ENCODE measurements around the gene CFAP410. TPM values are rescaled to one million over a fixed set of nuclear protein-coding genes. Genes with fewer than 3 reads are reported as not detected.
"Not testable (repeated sequence)": the region's sequence is repeated elsewhere in the genome, so short reads cannot be mapped to it uniquely, and the experiment has no call there.

Gene CFAP410
- total RNA-seq, 1 donor from 2014 or later, result 9.6 TPM

- no peak for DNase-seq (ENCODE audit: low read depth, low spot score)
These were observed 52.2 kb downstream of the CFAP410 start for GRCh38 chr21:44286716-44287632.

- no peak for DNase-seq (ENCODE audit: low read depth, low spot score)
These were observed 53.0 kb downstream of the CFAP410 start for GRCh38 chr21:44286086-44286715.

- DNase-seq (ENCODE audit: low read depth, low spot score), result no peak
These were observed 53.8 kb downstream of the CFAP410 start, which contains the start of gene AIRE for GRCh38 chr21:44285138-44285992. Gene AIRE, plus strand, starts transcription at chr21:44285876. Its CDS starts 131 bp downstream, at chr21:44286007.

GRCh38 chr21:44283948-44284347 is 55.2 kb downstream of the CFAP410 start:
- DNase-seq (ENCODE audit: low read depth, low spot score), result no peak

GRCh38 chr21:44283211-44283785 is 55.9 kb downstream of the CFAP410 start:
- not testable (repeated sequence) for DNase-seq (ENCODE audit: low read depth, low spot score)

- DNase-seq (ENCODE audit: low read depth, low spot score), result no peak
These were observed 56.8 kb downstream of the CFAP410 start for GRCh38 chr21:44282370-44282769.

- no peak for DNase-seq (ENCODE audit: low read depth, low spot score)
These were observed 57.4 kb downstream of the CFAP410 start for GRCh38 chr21:44281801-44282200.

GRCh38 chr21:44279354-44280260 is 59.6 kb downstream of the CFAP410 start:
- DNase-seq (ENCODE audit: low read depth, low spot score), result no peak

Other genes with a start within 250 kb of the CFAP410 start
- 6.0 and 6.3 TPM in 2 replicates for gene PWP2, start 232.0 kb downstream of the CFAP410 start, total RNA-seq
- 9.9 and 10.4 TPM in 2 replicates for gene GATD3, start 205.7 kb downstream of the CFAP410 start, total RNA-seq
- 0.99 and 2.1 TPM in 2 replicates for gene ICOSLG, start 98.4 kb downstream of the CFAP410 start, total RNA-seq
- gene DNMT3L, start 77.5 kb downstream of the CFAP410 start, total RNA-seq, result not detected in 2 replicates
- under 0.01 TPM in 1 of 2 replicates, not detected in the other for gene AIRE, start 53.5 kb downstream of the CFAP410 start, total RNA-seq
- 205 and 317 TPM in 2 replicates for gene PFKL, start 39.3 kb downstream of the CFAP410 start, total RNA-seq
- gene TRPM2, start 14.2 kb upstream of the CFAP410 start, total RNA-seq, result not detected in 2 replicates
- 0.71 and 1.5 TPM in 2 replicates for gene LRRC3, start 116.1 kb upstream of the CFAP410 start, total RNA-seq
- not detected in 2 replicates for gene KRTAP10-1, start 200.8 kb upstream of the CFAP410 start, total RNA-seq
- not detected in 2 replicates for gene KRTAP10-2, start 212.1 kb upstream of the CFAP410 start, total RNA-seq
- not detected in 2 replicates for gene KRTAP10-3, start 219.4 kb upstream of the CFAP410 start, total RNA-seq
- gene KRTAP10-4, start 234.3 kb upstream of the CFAP410 start, total RNA-seq, result not detected in 2 replicates
- gene KRTAP10-5, start 241.2 kb upstream of the CFAP410 start, total RNA-seq, result not detected in 2 replicates

Data from pulmonary artery endothelial cell (primary cell).